HCEC 1CT (cell line): ENCODE measurements around the gene GPSM1.

Source experiments
- DNase-seq: peaks from one replicate; pipeline ENCODE4 v3.0.0-alpha.2; 2017

Gene GPSM1

GRCh38 chr9:136327304-136327974 is at the start of gene GPSM1:
Gene GPSM1, plus strand, starts transcription at chr9:136327539. Its CDS starts 157 bp downstream, at chr9:136327696.
- peak; percentile 27 for DNase-seq

DNA sequence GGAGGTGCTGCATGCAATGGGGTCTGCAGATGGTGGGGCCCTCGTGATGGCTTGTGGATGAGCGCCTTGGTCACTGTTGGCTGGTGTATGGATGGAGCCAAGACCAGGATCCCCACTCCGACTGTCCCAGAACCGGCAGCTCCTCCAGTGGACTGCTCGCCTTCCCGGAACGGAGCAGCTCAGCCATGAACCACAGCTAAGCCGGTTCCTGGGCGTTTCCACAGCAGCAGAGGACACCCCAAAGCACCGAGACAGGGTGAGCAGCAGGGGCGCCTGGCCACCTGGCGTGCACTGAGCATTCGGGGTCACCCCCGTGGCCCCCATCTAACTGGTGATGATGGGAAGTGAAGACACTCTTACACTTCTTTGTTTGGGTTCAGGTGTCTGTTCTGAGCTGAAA is 49.6 kb upstream of the GPSM1 start:
- no peak for DNase-seq

DNA sequence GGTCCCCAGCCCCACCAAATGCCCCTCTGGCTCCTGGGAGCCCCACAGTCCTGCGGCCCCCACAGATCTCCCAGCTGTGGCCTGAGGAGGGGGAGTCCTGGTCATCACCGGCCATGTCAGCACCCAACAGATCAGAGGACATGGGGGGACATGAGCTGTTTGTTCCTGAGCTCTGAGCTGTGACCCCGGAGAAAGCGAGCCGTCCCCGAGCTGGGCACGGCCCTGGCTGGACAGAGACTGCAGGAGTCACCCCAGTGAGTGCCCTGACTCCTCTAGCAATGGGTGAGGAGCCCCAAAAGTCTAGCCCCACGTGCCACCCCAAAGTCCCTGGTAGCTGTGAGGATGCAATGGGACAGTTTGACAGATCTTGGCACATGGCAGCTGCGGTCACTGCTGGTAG is 49.1 kb upstream of the GPSM1 start:
- no peak for DNase-seq

GRCh38 chr9:136278894-136279293 is 48.4 kb upstream of the GPSM1 start:
- no peak for DNase-seq

DNA sequence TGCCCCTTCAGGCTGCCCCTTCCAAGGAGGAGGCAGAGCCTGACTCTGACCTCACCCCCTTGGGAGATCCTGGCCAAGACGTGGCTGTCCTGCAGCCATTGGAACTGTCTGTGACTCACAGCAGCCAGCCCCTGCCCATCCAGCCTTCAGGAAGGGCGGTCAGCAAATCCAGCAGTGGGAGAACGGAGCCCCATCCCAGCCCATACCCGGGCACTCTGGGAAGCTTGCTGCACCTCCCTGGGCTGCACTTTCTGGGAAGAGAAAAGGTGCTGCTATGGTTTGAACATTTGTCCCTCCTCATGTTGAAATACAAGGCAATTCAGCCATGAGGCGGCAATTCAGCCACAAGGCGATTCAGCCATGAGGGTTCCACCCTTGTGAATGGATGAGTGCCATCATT is 47.9 kb upstream of the GPSM1 start:
- no peak for DNase-seq

GRCh38 chr9:136280535-136281315 is 46.6 kb upstream of the GPSM1 start:
- DNase-seq = no peak

GRCh38 chr9:136281421-136282271 is 45.7 kb upstream of the GPSM1 start:
- no peak for DNase-seq

DNA sequence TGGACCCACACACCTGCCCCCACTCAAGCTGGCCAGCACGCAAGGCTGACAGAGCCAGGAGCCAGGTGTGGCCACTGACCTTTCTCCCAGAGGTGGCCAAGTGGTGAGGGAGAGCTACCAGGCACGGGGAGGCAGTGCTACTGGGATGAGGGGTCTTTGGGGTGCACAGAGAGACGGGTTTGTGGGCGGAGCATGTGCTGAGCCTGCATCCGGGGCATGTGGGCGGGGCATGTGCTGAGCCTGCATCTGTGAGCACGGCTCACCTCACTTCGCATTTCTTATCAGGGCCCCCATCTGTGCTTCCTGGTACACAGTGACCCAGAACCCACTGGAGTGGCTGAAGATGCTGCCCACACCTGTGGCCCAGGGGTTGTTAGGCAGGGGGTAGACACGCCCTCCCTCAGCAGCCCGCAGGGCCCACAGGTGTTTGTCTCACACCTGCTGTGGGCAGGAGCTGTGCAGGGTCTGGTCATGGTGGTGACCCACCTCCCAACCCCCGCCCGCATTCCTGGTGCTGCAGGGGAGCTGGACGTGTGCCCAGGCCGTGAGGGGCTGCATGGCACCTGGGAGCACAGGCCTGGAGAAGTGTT is 45.0 kb upstream of the GPSM1 start:
- DNase-seq = no peak

DNA sequence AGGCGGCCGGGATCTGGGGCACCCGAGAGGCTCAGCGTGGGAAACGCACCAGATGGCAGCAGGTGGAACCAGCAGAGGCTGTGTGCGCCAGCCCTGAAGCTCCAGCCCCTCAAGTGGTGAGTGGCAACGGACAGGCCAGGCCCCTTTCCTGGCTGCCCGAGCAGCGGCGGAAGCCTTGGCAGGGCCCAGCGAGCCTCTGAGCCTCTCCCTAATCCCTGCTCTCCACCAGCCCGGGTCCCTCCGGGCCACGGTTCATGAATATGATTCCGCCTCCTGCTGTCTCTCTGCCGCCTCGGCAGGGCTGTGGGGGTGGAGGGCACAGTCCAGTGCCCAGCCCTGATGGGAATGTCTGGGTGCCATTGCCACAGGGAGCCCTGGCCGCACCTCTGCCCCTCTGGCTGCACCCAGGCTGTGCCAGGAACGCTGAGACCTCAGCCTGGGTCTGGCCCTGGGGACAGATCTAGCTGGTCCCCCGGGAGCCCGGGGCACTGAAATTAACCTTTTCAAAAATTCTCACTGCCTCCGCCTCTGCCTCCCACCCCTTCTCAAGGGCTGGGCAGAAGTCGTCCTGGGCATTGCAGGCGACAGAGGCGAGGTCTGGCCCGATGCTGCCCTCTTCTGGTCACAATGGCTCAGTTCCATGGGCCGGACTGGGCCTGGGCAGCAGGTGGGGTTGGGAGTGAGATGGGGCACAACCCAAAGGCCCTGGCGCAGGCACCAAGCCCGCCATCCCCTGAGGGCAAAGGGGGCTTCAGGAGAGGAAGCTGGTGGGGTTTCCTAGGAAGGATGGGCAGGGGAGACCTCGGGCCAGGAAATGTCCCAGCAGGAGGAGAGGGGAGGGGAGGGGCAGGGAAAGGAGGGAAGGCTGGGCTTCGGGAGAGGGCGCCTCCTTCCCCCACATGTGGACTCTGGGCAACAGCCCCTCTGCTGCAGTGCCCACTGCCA is 43.8 kb upstream of the GPSM1 start:
- DNase-seq = peak; percentile 51

DNA sequence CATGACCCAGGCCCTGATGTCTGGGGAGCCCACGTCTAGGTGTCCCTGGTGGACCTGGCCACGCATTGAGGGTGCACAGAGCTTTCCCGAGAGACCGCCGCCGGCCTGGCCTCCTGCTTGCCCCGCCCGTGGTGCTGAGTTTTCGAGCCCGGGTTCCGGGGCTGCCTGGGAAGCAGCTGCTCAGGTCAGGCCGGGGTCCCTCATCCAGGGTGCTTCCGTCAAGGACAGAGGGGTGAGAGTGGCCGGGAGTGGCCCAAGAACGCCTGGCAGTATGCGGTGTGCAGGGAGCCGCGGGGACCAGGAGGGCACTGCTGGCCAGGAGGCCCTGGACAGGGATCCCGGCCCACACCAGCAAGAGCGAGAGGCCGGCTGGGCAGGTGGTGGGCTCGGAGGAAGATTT is 43.0 kb upstream of the GPSM1 start:
- DNase-seq = no peak

GRCh38 chr9:136284951-136285350 is 42.4 kb upstream of the GPSM1 start:
- DNase-seq = no peak

GRCh38 chr9:136285501-136286358 is 41.6 kb upstream of the GPSM1 start:
- no peak for DNase-seq

DNA sequence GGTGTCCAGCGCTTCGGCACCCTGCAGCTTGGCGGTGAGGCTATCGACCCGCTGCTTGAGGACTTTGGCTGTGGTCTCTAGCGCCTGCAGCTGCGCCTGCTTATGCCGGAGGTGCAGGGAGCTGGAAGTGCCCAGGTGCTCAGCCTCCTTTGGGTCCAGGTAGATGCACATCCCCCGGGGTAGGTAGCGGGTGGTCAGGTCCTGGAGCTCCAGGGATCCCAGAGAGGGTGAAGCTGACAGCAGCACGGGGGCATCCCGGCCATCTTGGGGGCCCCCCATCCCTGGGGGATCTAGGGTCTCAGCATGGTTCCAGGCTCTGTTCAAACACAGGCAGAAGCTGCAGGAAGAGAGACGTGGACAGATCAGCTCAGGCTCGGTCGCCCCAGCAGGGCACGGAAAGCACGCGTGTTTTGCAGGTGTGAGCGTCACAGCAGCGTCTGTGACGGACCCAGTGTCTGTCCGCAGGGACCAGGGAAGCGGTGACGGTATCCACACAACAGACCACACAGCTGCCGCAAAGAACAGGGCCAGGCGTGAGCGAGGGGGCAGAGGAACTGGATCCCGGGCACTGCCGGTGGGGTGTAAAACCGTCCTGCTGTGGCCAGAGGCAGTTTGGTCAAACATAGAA is 40.9 kb upstream of the GPSM1 start:
- DNase-seq = no peak

DNA sequence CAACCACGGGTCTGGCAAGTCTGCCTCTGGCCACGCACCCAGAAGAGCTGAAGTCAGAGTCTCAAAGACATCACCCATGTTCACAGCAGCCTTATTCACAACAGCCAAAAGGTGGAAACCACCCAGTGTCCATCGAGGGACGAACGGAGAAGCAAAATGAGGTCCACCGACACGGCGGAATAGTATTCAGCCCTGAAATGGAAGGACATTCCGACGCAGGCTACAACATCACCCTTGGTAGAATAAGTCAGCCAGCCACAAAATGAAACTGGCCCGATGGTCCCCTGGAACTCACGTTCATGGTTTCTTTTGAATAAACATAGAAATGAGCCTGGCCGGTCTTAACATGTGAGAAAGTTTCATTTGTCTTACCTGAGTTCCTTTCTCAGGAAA is 40.4 kb upstream of the GPSM1 start:
- no peak for DNase-seq

DNA sequence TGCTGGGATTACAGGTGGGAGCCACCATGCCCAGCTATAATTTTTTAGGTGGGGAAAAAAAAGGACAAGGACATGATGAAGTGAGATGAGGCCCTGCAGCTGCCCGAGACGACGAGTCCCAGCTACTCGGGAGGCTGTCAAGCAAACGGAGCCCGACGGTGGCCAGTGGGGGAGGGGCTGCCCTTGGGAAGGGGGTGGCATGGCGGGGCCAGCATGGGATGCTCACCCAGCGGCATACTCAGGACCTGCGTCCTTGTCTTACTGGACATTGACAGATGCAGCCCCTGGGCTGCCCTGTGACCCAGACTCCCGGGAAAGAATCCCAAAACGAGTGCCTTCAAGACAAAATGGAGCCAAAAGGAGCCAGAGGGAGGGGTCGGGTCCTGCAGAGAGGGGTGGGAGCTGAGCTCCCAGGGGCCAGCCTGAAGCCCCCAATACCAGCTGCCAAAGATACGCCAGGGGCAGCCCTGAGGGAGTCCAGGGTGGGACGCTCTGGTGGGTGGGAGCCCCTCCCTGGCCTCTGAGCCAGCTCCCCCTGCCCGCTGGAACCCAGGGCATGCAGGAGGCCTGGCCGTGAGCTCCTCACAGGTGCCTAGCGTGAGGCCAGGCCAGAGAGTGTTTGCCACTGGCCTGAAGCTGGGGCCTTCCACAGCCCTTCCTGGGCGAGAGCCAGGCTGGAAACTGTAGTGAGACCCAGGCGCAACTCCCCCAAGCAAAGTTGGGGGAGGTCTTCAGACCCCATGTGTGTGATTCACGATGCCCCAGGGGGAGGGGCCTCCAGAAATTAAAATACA is 39.2 kb upstream of the GPSM1 start:
- DNase-seq = no peak

GRCh38 chr9:136289651-136290507 is 37.5 kb upstream of the GPSM1 start:
- DNase-seq = no peak

DNA sequence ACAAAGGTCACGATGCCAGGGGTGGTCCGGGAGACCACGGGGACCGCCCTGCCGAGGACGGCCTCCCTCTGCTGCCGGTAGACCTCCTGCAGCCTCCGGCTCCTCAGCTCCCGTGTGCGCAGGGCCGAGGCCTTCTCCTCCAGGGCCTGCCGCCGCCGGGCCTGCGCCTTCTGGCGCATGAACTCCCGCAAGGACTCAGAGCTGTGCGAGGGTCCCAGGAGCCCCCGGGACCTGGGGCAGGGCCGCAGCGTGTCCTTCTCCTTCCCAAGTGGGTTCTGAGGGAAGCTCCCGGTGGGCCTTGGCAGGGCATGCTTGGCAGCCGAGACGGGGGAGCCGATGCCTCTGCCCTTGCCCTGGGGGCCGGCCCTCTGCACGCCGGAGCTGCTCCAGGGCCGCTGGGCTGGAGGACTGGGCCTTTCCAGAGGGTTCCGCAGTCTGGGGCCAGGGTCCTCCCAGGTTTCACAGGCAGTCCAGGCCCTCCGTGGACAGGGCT is 36.8 kb upstream of the GPSM1 start:
- DNase-seq = no peak

DNA sequence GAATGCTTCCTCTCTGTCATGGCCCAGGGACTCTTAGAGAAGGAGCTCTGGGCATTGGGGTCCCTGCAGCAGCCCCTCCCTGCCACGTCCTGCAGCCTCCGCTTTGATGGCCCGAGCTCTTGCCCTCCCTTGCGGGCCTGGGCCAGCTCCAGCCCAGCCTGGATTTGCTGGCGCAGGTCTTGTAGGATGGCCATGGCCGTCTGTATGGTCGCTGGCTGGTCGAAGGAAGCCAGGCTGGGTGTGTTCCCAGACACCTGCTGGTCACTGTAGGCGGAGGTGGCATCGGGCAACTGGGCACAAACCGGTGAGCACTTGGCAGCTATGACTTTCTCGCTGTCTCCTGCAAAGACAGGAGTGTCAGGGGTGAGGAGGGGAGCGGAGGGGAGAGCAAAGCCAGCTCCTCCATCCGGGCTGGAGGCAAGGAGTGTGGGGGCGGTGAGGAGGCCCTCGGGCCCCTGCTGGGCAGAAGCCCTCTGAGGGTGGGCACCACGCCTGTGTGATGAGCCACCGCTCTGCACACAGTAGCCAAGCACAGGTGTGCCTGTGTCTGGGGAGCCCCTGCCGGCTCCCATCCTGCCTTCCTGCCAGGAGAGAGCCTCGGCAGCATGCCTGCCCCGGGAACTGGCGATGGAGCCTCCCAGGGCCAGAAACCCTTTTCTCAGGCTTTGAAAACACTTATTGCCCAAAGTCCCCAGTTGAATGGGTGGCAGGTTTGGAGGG is 35.9 kb upstream of the GPSM1 start:
- DNase-seq = no peak
